ENCODE data around the gene WDR38.

Gene WDR38

DNA sequence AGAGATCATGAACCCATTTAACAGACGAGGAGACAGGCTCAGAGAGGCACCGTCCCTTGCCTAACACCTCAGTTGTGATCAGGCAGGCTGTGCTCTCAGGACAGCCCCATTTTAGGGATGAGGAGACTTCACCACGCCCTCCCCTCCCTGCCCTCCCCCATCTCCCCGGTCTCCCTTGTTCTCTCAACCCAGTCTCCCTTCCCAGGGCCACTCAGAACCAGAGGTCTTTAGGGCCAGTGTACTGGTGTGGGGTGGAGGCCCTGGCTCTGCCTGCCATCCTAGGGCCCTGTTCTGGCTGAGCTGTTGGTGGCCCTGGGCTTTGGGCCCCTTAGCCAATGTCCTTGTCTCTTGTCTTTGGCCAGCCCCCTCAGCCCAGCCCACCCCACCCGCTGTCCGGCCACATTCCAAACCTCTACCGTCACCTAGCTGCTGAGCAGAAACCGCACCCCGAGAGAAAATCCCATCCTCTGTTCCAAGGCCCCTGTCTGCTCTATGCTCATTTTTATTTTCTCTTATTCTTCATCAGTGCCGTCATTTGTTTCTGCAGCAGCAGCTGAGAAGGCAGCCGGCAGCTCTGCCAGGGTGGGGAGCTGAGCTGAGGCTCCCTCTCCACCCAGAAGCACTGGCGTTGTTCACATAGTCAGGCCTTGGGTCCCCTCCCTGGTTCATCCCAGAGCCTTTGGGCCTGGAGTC lies 42.5 kb upstream of the WDR38 start:
- peak; percentile 85 for DNase-seq (ENCODE audit: low read depth, low spot score)
- Histone ChIP-seq H3K9me3 (ENCODE audit: insufficient read depth, low read length) (no peaks in the 10 kb centered on the region), H3K4me3 (ENCODE audit: insufficient read length, low read depth) (no peak overlapping the region), H3K9ac (ENCODE audit: insufficient read length, low read depth) (peak overlapping the region; percentile 71), H3K36me3 (ENCODE audit: insufficient read depth, insufficient read length, low read length) (peaks cover 13% of the 10 kb centered on the region), H3K27me3 (ENCODE audit: insufficient read depth, insufficient read length) (no peaks in the 10 kb centered on the region), H3K4me1 (ENCODE audit: insufficient read depth, insufficient read length) (peaks cover 37% of the 10 kb centered on the region)
- TF ChIP-seq YY1 (IDR thresholded peaks at IDR 0.05; ENCODE audit: insufficient read depth, insufficient read length) = no peak
- no peak for TF ChIP-seq ZNF274 (IDR thresholded peaks at IDR 0.05; ENCODE audit: low read depth, low read length)

- Histone ChIP-seq H3K27me3 (ENCODE audit: insufficient read depth, insufficient read length) (no peaks in the 10 kb centered on the region), H3K4me1 (ENCODE audit: insufficient read depth, insufficient read length) (peaks cover 37% of the 10 kb centered on the region), H3K9me3 (ENCODE audit: insufficient read depth, low read length) (no peaks in the 10 kb centered on the region), H3K4me3 (ENCODE audit: insufficient read length, low read depth) (no peak overlapping the region), H3K36me3 (ENCODE audit: insufficient read depth, insufficient read length, low read length) (peaks cover 13% of the 10 kb centered on the region), H3K9ac (ENCODE audit: insufficient read length, low read depth) (peak overlapping the region; percentile 42)
- peak; percentile 56 for DNase-seq (ENCODE audit: low read depth, low spot score)
- no peak for TF ChIP-seq SUZ12 (IDR thresholded peaks at IDR 0.05; ENCODE audit: extremely low read depth, insufficient read depth, insufficient read length)
- no peak for TF ChIP-seq YY1 (IDR thresholded peaks at IDR 0.05; ENCODE audit: insufficient read depth, insufficient read length)
- TF ChIP-seq ZNF274 (IDR thresholded peaks at IDR 0.05; ENCODE audit: low read depth, low read length) = no peak
These were observed 40.8 kb upstream of the WDR38 start for GRCh38 chr9:124812441-124812876.

- Histone ChIP-seq H3K9ac (ENCODE audit: insufficient read length, low read depth) (no peak overlapping the region), H3K36me3 (ENCODE audit: insufficient read depth, insufficient read length, low read length) (peaks cover 11% of the 10 kb centered on the region), H3K9me3 (ENCODE audit: insufficient read depth, low read length) (no peaks in the 10 kb centered on the region), H3K27me3 (ENCODE audit: insufficient read depth, insufficient read length) (no peaks in the 10 kb centered on the region), H3K4me1 (ENCODE audit: insufficient read depth, insufficient read length) (peaks cover 36% of the 10 kb centered on the region), H3K4me3 (ENCODE audit: insufficient read length, low read depth) (no peak overlapping the region)
- no peak for DNase-seq (ENCODE audit: low read depth, low spot score)
- no peak for TF ChIP-seq ZNF274 (IDR thresholded peaks at IDR 0.05; ENCODE audit: low read depth, low read length)
- no peak for TF ChIP-seq YY1 (IDR thresholded peaks at IDR 0.05; ENCODE audit: insufficient read depth, insufficient read length)
- no peak for TF ChIP-seq SUZ12 (IDR thresholded peaks at IDR 0.05; ENCODE audit: extremely low read depth, insufficient read depth, insufficient read length)
These were observed 40.2 kb upstream of the WDR38 start for GRCh38 chr9:124813041-124813440.

GRCh38 chr9:124813501-124814163 lies 39.6 kb upstream of the WDR38 start:
- TF ChIP-seq SUZ12 (IDR thresholded peaks at IDR 0.05; ENCODE audit: extremely low read depth, insufficient read depth, insufficient read length) (no peak), YY1 (IDR thresholded peaks at IDR 0.05; ENCODE audit: insufficient read depth, insufficient read length) (no peak), ZNF274 (IDR thresholded peaks at IDR 0.05; ENCODE audit: low read depth, low read length) (no peak)
- no peak for DNase-seq (ENCODE audit: low read depth, low spot score)
- no peaks in the 10 kb centered on the region for H3K9me3 ChIP-seq (ENCODE audit: insufficient read depth, low read length)
- H3K4me3 ChIP-seq (ENCODE audit: insufficient read length, low read depth) = no peak overlapping the region
- no peaks in the 10 kb centered on the region for H3K27me3 ChIP-seq (ENCODE audit: insufficient read depth, insufficient read length)
- H3K9ac ChIP-seq (ENCODE audit: insufficient read length, low read depth) = peak overlapping the region; percentile 4
- peaks cover 34% of the 10 kb centered on the region for H3K4me1 ChIP-seq (ENCODE audit: insufficient read depth, insufficient read length)
- peaks cover 10% of the 10 kb centered on the region for H3K36me3 ChIP-seq (ENCODE audit: insufficient read depth, insufficient read length, low read length)

GRCh38 chr9:124814164-124814535 lies 39.1 kb upstream of the WDR38 start:
- Histone ChIP-seq H3K27me3 (ENCODE audit: insufficient read depth, insufficient read length) (no peaks in the 10 kb centered on the region), H3K9ac (ENCODE audit: insufficient read length, low read depth) (no peak overlapping the region), H3K36me3 (ENCODE audit: insufficient read depth, insufficient read length, low read length) (peaks cover 10% of the 10 kb centered on the region), H3K4me3 (ENCODE audit: insufficient read length, low read depth) (no peak overlapping the region), H3K9me3 (ENCODE audit: insufficient read depth, low read length) (no peaks in the 10 kb centered on the region), H3K4me1 (ENCODE audit: insufficient read depth, insufficient read length) (peaks cover 37% of the 10 kb centered on the region)
- TF ChIP-seq ZNF274 (IDR thresholded peaks at IDR 0.05; ENCODE audit: low read depth, low read length) (no peak), SUZ12 (IDR thresholded peaks at IDR 0.05; ENCODE audit: extremely low read depth, insufficient read depth, insufficient read length) (no peak), YY1 (IDR thresholded peaks at IDR 0.05; ENCODE audit: insufficient read depth, insufficient read length) (no peak)
- no peak for DNase-seq (ENCODE audit: low read depth, low spot score)

- Histone ChIP-seq H3K9ac (ENCODE audit: insufficient read length, low read depth) (no peak overlapping the region), H3K4me3 (ENCODE audit: insufficient read length, low read depth) (no peak overlapping the region), H3K36me3 (ENCODE audit: insufficient read depth, insufficient read length, low read length) (no peaks in the 10 kb centered on the region), H3K27me3 (ENCODE audit: insufficient read depth, insufficient read length) (no peaks in the 10 kb centered on the region), H3K9me3 (ENCODE audit: insufficient read depth, low read length) (no peaks in the 10 kb centered on the region), H3K4me1 (ENCODE audit: insufficient read depth, insufficient read length) (peaks cover 27% of the 10 kb centered on the region)
- no peak for DNase-seq (ENCODE audit: low read depth, low spot score)
- no peak for TF ChIP-seq ZNF274 (IDR thresholded peaks at IDR 0.05; ENCODE audit: low read depth, low read length)
- no peak for TF ChIP-seq SUZ12 (IDR thresholded peaks at IDR 0.05; ENCODE audit: extremely low read depth, insufficient read depth, insufficient read length)
- TF ChIP-seq YY1 (IDR thresholded peaks at IDR 0.05; ENCODE audit: insufficient read depth, insufficient read length) = no peak
These were observed 37.7 kb upstream of the WDR38 start for GRCh38 chr9:124815601-124816000.

GRCh38 chr9:124818431-124819281 lies 34.6 kb upstream of the WDR38 start:
- Histone ChIP-seq H3K4me1 (ENCODE audit: insufficient read depth, insufficient read length) (peaks cover 13% of the 10 kb centered on the region), H3K27me3 (ENCODE audit: insufficient read depth, insufficient read length) (no peaks in the 10 kb centered on the region), H3K9me3 (ENCODE audit: insufficient read depth, low read length) (no peaks in the 10 kb centered on the region), H3K9ac (ENCODE audit: insufficient read length, low read depth) (peak overlapping the region; percentile 34), H3K4me3 (ENCODE audit: insufficient read length, low read depth) (no peak overlapping the region), H3K36me3 (ENCODE audit: insufficient read depth, insufficient read length, low read length) (no peaks in the 10 kb centered on the region)
- DNase-seq (ENCODE audit: low read depth, low spot score) = no peak
- TF ChIP-seq ZNF274 (IDR thresholded peaks at IDR 0.05; ENCODE audit: low read depth, low read length) (no peak), SUZ12 (IDR thresholded peaks at IDR 0.05; ENCODE audit: extremely low read depth, insufficient read depth, insufficient read length) (no peak), YY1 (IDR thresholded peaks at IDR 0.05; ENCODE audit: insufficient read depth, insufficient read length) (no peak)
